IPS-20b (cell line): ENCODE measurements around the gene NTMT1.

Experiments
- H3K27ac ChIP-seq: one replicate; pipeline ENCODE4 v1.5.1; 2013; ENCODE audit warnings: low read length
- H3K27me3 ChIP-seq: 2 replicates; pipeline ENCODE4 v1.6.1; 2013; ENCODE audit warnings: mild to moderate bottlenecking, low read length, inconsistent platforms; ENCODE audit not compliant: insufficient read depth
- H3K36me3 ChIP-seq: 2 replicates; pipeline ENCODE4 v1.6.1; 2013; ENCODE audit warnings: low read depth, mild to moderate bottlenecking, inconsistent platforms, low read length, moderate library complexity; ENCODE audit not compliant: insufficient read depth
- H3K4me1 ChIP-seq: 2 replicates; pipeline ENCODE4 v1.6.1; 2013; ENCODE audit warnings: mild to moderate bottlenecking, control low read depth, inconsistent platforms, low read length, moderate library complexity; ENCODE audit not compliant: insufficient read depth
- H3K4me3 ChIP-seq: 2 replicates; pipeline ENCODE4 v1.5.1; 2013; ENCODE audit warnings: mild to moderate bottlenecking, low read length, inconsistent platforms
- H3K9ac ChIP-seq: 2 replicates; pipeline ENCODE4 v1.6.1; 2013; ENCODE audit warnings: low read depth, mild to moderate bottlenecking, inconsistent platforms, low read length, moderate library complexity
- H3K9me3 ChIP-seq: 2 replicates; pipeline ENCODE4 v1.6.1; 2013; ENCODE audit warnings: mild to moderate bottlenecking, low read depth, low read length, inconsistent platforms; ENCODE audit not compliant: insufficient read depth

The NTMT1 gene

DNA sequence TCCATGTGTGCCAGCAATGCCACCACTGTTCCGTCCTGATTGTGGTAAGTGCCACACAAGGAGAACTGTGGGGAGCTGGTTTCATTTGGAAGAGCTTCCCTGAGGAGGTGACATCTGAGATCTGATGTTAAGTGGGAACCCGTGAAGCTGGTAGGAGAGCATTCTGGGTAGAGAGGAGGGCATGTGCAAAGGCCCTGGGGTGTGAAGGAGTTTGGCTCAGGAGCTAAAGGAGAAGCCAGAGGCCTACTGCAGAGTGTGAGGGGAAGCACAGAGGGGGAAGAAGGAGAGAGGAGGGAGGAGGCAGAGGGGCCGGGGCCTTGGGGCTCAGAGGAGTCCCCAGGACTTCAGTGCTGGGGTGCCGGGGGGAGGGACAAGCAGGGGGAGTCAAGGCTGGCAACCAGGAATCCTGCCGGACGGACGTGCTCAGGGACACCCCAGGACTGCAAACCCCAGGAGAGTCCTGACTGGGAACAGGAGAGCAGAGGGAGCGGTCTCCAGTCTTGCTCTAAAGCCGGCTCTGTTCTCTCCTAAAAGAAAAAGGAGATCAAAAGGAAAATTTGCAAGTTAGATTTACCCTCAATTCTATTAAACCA is 24.8 kb upstream of the NTMT1 start:
- H3K27ac ChIP-seq = no peak overlapping the region
- H3K4me3 ChIP-seq = no peak overlapping the region
- peaks cover 11% of the 10 kb centered on the region; the same call in 1 of the 2 replicates for H3K4me1 ChIP-seq
- H3K9me3 ChIP-seq = no peaks in the 10 kb centered on the region
- H3K27me3 ChIP-seq = peaks cover 16% of the 10 kb centered on the region; the same call in 1 of the 2 replicates
- no peak overlapping the region for H3K9ac ChIP-seq
- H3K36me3 ChIP-seq = no peaks in the 10 kb centered on the region

- Histone ChIP-seq H3K27ac (no peak overlapping the region), H3K9me3 (no peaks in the 10 kb centered on the region), H3K9ac (no peak overlapping the region), H3K36me3 (no peaks in the 10 kb centered on the region), H3K4me3 (no peak overlapping the region), H3K4me1 (peaks cover 8% of the 10 kb centered on the region; the same call in 1 of the 2 replicates), H3K27me3 (peaks cover 11% of the 10 kb centered on the region; the same call in 1 of the 2 replicates)
Observed at GRCh38 chr9:129602598-129603415, 23.2 kb upstream of the NTMT1 start.

DNA sequence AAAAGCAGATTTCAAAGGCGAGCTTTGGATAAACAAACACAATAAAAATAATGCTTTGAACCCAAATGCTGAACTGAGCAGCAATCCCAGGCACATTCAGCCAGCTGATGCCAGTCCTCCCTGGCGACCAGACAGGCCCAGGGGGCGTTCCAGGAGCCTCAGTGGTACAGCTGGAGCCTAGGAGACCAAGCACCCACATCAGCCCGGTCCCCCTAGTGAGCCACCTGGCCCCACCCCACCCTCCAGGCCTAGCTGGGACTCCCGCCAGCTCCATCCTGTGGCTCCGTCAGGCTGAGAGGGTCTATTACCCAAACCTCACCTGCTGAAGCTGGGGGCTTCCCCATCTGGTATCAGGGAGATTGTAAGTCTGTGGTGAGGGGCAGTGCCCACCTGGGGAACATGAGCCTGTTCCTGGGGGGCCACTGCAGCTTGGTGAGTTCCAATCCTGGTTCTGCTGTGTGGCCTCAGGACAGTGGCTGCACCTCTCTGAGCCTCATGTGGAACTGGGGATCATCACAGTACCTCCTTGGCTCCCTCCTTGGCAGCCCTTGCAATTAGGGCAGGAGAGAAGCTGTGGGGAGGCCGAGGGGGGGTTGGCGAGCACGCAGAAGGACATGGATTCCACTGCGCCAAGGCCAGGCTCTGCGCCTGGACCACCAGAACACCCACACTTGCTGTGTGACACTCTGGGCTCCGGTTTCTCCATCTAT is 21.8 kb upstream of the NTMT1 start:
- no peak overlapping the region for H3K9ac ChIP-seq
- H3K4me1 ChIP-seq = peaks cover 3% of the 10 kb centered on the region; the same call in 1 of the 2 replicates
- H3K27me3 ChIP-seq = peaks cover 7% of the 10 kb centered on the region; the same call in 1 of the 2 replicates
- no peaks in the 10 kb centered on the region for H3K36me3 ChIP-seq
- H3K9me3 ChIP-seq = no peaks in the 10 kb centered on the region
- no peak overlapping the region for H3K4me3 ChIP-seq
- no peak overlapping the region for H3K27ac ChIP-seq

- H3K27ac ChIP-seq = no peak overlapping the region
- H3K36me3 ChIP-seq = no peaks in the 10 kb centered on the region
- peaks cover 10% of the 10 kb centered on the region; the same call in 1 of the 2 replicates for H3K27me3 ChIP-seq
- peaks cover 5% of the 10 kb centered on the region; the same call in 1 of the 2 replicates for H3K4me1 ChIP-seq
- H3K9ac ChIP-seq = no peak overlapping the region
- H3K4me3 ChIP-seq = no peak overlapping the region
- no peaks in the 10 kb centered on the region for H3K9me3 ChIP-seq
Observed at GRCh38 chr9:129604766-129605163, 21.2 kb upstream of the NTMT1 start.

- H3K4me3 ChIP-seq = no peak overlapping the region
- no peak overlapping the region for H3K9ac ChIP-seq
- H3K9me3 ChIP-seq = no peaks in the 10 kb centered on the region
- no peaks in the 10 kb centered on the region for H3K36me3 ChIP-seq
- H3K4me1 ChIP-seq = peaks cover 6% of the 10 kb centered on the region; the same call in 1 of the 2 replicates
- no peak overlapping the region for H3K27ac ChIP-seq
- H3K27me3 ChIP-seq = peaks cover 11% of the 10 kb centered on the region; the same call in 1 of the 2 replicates
Observed at GRCh38 chr9:129606161-129607026, 19.6 kb upstream of the NTMT1 start.

DNA sequence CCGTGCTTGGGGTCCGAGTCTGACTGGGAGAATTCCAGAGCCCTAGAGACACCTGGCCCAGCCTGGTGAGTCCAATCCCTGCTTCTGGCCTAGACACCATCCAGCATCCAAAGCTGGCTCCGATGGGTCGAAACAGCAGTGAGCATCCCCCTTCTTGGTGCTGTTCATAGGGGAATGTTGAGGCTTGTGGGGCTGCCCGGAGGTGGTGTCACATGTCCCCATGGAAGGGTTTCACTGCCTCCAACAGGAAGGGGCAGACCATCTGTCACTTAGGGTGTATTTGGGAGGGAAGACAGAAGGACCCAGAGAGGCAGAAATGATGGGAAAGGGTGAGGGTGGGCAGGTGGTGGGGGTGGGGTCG is 19.0 kb upstream of the NTMT1 start:
- Histone ChIP-seq H3K9me3 (no peaks in the 10 kb centered on the region), H3K27me3 (peaks cover 11% of the 10 kb centered on the region; the same call in 1 of the 2 replicates), H3K4me1 (peaks cover 6% of the 10 kb centered on the region; the same call in 1 of the 2 replicates), H3K9ac (no peak overlapping the region), H3K4me3 (no peak overlapping the region), H3K27ac (no peak overlapping the region), H3K36me3 (no peaks in the 10 kb centered on the region)

DNA sequence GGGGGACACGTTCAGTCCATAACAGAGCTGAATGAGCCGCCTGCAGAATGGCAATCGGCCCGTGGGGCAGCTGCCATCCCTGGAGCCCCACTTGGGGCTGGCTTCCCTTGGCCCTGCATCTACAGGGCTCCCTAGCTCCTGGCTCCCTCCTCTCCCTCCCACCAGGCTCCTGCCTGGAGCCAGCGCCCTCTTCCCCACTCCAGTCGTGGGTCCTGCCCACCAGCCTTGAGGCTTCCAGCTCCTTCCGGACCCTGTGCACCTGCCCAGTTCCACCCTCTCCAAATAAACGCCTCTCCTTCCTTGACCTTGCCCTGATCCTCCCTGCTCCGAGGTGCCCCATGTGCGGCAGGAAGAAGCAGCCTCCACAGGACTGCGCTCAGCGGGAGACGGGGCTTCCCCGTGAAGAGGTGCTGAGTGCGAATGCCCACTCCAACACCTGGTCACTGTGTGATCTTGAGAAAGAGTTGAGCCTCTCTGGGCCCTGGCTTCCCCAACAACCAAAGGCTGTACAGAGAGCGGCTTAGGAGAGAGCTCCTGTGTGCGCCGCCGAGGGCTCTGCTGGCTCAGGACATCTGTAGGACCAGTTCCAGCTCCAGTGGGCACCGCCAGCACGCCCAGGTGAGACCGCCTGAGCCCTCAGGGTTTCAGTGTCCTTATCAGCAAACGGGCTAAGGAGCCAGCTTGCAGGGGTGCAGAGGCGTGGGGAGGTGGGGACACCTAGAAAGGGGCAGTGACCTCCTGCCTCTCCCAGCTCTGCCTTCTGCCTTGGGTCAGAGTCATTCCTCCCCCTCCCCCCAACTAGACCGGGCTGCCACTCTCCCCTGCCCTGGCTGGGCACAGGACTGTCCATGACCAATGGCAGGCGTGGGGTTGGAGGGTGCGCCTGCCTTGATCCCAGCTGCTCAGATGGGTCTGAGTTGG is 17.1 kb upstream of the NTMT1 start:
- peaks cover 3% of the 10 kb centered on the region; the same call in 1 of the 2 replicates for H3K4me1 ChIP-seq
- no peaks in the 10 kb centered on the region for H3K9me3 ChIP-seq
- peaks cover 11% of the 10 kb centered on the region; the same call in 1 of the 2 replicates for H3K27me3 ChIP-seq
- no peaks in the 10 kb centered on the region for H3K36me3 ChIP-seq
- H3K9ac ChIP-seq = no peak overlapping the region
- H3K27ac ChIP-seq = no peak overlapping the region
- no peak overlapping the region for H3K4me3 ChIP-seq

- Histone ChIP-seq H3K9me3 (no peaks in the 10 kb centered on the region), H3K4me3 (peak overlapping the region; percentile 50; the same call in 1 of the 2 replicates), H3K9ac (no peak overlapping the region), H3K27ac (no peak overlapping the region), H3K36me3 (no peaks in the 10 kb centered on the region), H3K4me1 (peaks cover 3% of the 10 kb centered on the region; the same call in 1 of the 2 replicates), H3K27me3 (peaks cover 11% of the 10 kb centered on the region; the same call in 1 of the 2 replicates)
Observed at GRCh38 chr9:129609486-129610212, 16.3 kb upstream of the NTMT1 start.

DNA sequence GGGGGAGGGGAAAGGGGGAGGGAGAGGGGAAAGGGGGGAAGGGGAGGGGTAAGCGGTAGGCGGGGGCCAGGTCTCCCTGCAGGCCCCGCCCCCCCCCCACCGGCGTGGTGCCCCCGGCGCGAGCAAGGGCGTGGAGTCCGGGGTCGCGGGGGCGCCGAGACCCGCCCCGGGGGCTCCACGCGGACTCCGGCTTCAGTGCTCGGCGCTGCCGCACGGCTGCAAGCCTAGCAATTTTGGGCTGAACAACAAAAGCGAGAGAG is 15.8 kb upstream of the NTMT1 start:
- Histone ChIP-seq H3K4me1 (peaks cover 3% of the 10 kb centered on the region; the same call in 1 of the 2 replicates), H3K9ac (no peak overlapping the region), H3K4me3 (peak overlapping the region; percentile 67; the same call in 1 of the 2 replicates), H3K36me3 (no peaks in the 10 kb centered on the region), H3K9me3 (no peaks in the 10 kb centered on the region), H3K27ac (no peak overlapping the region), H3K27me3 (peaks cover 11% of the 10 kb centered on the region; the same call in 1 of the 2 replicates)
